ENCODE data around the gene FBRSL1.

FBRSL1 gene

DNA sequence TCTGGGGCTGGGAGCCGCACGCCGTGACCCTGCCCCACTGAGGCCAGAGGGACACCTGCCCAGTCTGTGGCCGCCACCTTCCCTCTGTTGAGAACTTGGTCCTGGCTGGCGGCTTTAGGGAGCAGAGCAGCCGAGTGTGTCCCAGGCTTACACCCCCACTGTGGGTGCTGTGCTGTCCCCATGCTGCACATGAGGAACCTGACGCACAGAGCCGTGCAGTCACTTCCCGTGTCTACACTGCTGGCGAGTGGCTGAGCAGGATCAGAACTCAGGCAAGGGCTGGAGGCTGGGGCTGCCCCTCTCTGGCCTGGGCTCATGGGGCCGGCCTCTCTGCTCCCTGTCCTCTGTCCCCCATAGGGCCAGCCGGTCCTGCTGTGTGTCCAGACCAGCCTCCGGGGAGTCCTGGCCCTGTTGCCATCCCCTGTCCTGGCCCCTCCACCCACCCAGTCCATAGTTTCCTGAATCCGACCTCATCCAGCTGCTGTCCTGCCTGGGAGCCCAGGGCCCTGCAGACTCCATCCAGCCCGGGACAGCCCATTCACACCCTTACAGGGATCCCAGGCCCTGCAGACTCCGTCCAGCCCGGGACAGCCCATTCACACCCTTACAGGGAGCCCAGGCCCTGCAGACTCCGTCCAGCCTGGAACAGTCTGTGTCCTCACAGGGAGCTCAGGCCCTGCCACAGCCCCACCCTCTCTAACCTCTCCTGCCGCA, 10.3 kb downstream of the FBRSL1 start:
- DNase-seq: no peak

DNA sequence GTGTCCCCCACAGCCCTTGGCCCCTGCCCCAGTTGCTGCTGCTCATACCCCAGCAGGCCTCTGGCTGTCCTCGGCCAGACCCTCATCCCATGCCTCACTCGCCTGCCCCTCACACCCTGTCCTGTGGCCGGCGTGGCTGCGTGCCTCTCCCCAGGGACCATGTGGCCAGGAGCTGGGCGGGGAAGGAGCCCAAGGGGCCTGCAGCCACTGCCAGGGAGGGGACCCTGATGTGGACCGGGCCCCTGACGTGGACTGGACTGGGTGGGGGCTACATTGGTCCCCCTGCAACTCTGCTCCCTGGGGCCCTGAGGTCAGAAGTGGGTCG, 10.9 kb downstream of the FBRSL1 start:
- DNase-seq: no peak

DNA sequence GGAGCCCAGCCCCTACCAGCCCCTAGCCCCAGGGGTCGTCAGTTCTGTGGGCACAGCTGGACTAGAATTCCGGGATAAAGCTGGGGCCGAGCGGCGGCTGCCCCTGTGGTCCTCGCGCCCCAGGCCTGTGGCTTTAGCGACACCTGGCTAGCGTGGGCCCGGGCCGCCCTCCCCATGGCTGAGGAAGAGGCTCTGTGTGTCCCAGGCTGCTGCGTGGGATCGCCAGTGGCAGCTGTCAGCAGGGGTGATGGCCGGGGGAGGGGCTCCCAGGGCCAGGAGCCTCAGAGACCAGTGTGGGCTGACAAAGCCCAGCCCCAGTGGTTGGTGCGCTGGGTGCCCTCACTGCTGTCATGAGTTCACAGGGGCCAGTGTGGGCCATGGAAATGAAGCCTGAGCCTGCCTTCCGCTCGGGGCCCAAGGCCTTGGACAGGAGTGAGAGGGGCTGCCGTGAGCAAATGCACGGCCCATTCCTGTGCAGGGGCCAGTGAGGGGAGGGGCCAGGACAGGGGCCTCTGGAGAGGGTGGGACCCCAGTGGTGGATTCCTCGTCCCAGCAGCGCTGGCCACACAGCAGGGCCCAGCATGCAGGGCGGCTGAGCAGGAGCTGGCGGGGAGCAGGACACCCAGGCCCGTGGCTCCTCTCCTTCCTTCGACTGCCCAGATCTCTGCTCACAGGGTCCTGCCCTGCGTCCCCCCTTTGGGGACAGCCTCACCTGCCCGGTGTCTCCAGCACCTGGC, 11.4 kb downstream of the FBRSL1 start:
- DNase-seq: no peak

DNA sequence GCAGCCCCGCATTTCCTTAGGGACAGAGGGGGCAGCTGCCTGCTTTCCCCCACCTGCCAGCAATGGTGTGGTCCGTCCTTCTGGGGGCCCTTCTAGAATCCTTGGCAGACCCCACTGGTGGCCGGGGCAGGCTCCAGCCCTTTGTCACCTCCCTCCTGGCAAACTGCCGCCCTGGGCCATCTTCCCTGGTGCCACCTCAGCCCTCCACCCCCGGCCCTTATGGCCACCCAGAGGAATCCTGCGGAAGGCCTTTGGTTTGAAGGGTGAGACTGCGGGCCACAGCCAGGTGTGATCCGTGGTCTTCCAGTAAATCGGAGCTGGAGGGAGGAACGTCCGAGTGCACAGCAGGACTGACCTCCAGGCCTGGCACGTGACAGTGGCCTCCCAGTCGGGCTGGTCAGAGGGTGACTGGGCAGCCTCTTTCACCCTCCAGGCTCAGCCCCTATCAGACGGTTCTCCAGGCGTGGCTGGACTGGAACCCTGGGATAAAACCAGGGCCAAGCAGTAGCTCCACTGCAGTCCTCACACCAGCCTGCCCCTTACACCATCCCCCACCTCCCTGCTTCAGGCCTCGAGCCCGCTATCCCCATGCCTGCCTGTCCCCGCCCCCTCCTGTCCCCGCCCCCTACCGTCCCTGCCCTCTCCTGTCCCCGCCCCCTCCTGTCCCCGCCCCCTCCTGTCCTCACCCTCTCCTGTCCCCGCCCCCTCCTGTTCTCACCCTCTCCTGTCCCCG, 12.4 kb downstream of the FBRSL1 start:
- DNase-seq: no peak

DNA sequence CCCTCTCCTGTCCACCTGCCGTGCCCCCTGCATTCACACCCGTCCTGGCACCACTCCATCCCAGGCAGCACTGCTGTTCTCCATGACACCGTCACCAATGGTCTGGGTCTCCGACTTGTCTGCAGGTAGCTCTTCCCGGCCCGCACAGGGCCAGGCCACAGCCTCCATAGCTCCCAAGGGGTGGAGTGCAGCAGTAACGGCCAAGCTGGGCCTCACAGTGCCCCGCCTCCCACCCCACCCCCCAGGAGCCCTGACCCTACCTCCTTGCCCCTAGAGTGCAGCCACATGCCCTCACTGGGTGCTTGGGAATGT, 12.9 kb downstream of the FBRSL1 start:
- DNase-seq: no peak

DNA sequence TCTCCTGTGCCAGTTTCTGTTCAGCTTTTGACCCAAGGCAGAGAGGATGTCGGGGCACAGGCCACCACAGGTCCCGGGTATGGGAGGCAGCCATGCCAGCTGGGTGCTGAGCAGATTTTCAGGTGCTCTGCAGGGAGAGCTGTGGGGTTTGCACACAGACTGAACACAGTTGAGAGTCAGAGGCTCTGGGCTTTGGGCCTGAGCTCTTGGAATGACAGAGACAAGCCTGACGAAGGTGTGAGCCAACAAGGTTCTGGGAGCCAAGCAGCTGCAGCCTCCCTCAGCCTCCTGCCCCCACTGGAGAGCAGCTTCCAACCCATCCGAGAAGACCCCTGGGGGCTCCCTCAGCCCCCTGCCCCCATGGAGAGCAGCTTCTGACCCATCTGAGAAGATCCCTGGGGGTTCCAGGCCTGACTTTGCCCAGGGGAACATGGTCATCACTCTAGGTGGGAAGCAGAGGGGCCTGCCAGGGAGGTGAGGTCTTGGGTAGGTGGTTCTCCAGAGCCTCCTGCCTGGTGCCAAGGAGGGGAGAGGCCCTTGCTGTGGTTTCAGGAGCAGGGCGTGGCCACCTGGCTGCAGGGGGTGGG, 13.8 kb downstream of the FBRSL1 start:
- no peak for DNase-seq

DNA sequence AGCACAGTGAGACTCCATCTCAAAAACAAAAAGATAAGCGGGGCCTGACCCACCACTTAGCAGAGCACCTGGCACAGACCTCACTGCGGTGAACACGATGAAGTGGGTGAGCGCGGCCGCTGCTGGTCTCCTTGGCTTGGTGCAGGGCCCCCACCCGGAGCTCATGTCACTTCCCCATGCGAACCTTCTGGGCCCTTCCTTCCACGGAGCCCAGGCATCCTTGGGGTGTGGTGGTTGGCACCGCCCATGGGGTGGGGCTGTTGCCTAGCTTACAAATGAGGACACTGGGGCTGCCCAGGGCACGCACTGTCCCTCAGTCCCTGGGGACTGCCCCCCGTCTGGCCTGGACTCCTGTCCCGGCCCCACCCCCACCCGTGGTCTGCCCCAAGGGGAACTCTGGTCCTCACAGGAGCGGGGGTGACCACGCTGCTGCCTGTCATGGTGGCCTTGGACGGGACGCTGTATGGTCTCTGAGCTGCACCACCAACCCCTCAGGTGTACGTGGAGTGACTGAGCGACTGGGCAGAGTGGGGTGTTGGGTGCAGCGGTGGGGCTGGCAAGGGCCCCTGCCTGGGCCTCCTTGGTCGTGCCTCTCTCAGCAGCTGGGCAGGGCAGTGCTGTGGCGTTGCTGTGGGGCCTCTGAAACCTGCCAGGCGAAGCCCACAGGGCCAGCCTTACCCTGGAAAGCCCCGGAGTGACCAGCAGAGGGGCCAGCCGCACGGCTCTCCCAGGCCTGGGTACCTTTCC, 15.3 kb downstream of the FBRSL1 start:
- no peak for DNase-seq

DNA sequence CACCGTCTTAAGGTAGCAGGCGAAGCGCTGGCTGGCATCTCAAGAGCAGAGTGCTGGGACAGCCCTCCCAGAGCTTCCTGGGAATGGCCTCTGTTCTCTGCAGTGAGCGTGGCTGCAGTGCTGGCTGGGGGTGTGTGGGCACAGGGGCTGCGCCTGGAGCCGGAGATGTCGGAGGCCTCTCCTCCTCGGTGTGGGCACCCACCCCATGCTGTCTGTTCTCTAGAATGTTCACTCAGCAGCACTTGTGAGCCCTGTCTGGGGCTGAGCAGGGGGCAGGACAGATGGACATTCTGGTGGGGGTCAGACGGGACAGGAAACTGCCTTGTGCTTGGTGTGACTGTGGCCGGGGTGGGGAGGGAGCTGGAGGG, 15.9 kb downstream of the FBRSL1 start:
- DNase-seq: no peak

DNA sequence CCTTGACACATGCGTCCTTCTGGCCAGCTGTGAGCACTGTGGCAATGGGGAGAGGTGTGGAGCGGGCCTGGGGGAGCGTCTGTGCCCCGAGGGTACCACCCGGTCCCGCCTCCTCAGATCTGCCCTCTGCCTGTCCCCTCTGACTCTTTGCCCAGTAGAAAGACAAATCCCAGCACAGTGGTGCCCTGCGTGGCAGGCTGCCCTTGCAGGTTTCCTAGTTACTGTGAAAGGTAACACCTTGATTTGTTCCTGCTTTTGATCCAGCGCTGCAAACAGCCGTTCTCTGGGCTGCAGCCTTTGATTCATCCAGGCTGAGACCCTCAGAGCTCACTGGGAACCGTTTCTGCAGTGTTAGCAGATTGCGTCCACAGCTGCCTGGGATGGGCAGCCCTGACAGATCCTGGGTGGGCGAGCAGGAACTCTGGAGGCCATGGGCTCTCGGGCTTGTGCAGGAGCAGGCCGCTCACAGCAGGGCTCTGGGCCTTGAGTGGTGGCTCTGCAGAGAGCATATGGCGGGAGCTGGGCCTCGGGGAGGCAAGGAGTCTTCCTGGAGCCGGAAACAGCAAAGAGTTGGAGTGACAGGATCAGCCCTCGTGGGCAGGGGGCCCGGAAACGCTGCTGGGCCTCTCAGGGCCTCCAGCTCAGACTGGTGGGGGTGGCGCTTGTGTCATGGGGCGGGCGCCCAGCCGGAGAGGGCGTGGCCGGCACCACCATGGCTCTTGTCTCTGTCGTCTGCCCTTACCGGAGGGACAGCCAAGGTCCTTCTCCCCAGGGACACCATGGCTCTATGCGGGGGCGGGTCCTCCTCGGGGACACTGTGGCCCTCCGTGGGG, 16.6 kb downstream of the FBRSL1 start:
- DNase-seq: no peak

DNA sequence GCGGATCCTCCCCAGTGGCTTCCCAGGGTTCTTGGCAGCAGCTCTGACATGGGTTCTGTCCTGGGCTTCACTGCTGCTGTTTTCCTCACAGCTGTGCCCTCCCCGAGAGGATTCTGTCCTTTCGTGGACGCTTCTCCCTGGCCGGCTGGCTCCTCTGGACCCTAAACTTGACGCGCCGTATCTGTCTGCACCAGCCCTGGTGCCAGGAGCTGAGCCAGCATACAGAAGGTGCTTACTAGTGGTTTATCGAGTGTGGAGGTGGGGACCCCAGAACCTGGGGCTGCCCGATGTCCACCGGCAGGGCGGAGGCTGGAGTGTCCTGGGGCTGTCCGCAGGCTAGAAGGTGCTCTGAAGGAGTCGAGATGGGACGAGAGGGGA, 17.2 kb downstream of the FBRSL1 start:
- DNase-seq: no peak

DNA sequence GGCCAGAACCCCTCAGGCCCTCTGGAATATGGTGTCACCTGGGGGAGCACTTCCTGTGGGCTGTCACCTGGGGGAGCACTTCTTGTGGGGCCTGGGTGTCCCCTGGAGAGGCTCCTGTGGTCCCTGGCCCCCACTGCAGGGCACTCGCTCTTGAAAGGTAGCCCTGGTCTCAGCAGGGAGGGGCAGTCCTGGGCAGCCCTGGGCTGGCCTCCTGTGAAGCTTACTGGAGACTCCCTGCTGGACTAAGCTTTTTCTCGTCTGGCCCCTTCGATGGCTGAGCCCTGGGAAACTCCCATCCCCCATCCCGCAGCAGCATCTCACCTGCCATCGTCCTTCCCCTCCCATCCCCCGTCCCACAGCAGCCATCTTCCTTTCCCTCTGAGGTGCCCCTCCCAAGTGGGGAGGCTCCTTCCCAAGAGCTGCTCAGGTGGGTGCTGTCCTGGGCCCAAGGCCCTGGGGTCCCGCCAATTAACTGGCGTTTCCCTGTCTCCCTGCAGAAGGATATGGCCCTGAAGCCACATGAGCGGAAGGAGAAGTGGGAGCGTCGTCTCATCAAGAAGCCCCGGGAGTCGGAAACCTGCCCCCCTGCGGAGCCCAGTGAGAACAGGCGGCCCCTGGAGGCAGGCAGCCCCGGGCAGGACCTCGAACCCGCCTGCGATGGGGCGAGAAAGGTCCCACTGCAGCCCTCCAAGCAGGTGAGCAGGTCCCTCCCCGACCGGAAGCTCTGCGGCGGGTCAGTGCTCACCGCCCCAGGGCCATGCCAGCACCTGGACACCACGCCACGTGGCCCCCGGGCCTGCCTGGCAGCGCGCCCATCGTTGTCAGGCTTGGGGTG, 17.9 kb downstream of the FBRSL1 start:
- no peak for DNase-seq

DNA sequence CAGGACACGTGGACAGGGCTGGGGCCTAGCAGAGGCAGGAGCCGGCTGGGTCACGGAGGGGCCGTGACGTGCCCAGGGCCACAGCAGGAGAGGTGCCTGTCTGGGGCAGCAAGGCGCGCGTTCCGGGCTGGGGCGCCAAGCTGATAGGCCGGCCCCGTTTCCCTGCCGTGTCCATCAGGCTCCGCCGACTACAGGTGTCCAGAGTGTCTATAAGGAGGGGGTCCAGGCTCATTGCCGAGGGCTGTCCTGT, 18.5 kb downstream of the FBRSL1 start:
- DNase-seq: no peak

DNA sequence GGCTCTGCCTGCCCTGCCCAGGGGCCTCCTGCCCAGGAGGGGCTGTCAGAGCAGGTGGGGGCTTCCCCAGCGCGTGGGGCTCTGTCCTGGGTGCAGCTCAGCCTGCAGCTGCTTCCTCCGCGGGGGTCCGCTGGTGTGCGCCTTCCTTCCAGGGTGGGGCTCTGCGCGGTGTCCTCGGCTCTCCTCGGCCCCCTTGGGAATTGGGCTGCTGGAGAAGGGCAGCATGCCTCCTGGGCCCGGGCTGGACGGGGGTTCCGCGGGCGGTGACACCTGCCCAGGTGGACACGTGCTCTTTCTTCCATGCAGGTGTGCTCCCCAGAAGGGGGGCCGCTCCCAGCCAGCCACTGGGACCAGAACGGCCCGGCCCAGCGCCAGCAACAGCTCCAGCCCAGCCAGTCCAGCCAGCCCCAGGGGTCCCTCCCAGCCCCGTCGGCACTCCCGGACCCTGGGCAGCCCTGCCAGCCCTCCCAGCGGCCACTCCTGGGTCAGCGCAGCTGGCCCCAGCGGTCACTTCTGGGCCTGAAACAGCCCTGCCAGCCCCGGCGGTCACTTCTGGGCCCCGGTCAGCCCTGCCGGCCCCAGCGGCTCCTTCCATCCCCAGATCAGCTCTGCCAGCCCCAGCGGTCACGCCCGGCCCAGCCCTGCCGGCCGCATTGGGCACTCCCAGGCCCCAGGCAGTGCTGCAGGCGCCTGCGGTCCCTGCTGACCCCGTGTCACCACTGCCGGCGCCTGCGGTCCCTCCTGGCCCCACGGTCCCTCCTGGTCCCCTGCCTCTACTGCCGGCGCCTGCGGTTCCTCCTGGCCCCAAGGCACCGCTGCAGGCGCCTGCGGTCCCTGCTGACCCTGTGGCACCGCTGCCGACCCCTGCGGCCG, 19.1 kb downstream of the FBRSL1 start:
- DNase-seq: no peak

DNA sequence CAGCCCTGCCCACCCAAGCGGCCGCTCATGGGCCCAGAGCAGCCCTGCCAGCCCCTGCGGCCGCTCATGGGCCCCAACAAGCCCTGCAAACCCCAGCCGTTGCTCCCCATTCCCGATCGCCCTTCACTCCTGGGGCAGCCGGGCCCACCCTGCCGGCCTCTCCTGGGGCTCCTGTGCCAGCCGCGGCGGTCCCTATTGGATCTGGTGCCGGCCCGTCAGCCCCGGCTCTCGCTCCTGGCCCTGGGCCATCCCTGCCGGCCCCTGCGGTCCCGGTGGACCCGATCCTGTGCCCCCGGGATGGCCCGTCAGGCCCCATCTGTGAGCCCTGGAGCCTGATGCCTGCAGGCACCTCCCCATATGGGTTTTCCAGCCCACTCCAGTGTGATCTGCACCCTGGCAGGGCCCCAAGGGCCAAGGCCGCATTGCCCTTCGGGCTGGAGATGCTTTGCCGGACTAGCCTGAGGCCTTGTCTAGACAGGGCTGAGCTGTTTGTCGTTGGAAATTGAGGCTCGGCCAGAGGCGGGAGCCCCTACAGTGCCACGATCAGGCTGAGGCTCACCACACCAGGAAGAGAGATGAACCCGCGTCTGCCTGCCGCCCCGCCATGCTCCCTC, 20.3 kb downstream of the FBRSL1 start:
- DNase-seq: no peak

DNA sequence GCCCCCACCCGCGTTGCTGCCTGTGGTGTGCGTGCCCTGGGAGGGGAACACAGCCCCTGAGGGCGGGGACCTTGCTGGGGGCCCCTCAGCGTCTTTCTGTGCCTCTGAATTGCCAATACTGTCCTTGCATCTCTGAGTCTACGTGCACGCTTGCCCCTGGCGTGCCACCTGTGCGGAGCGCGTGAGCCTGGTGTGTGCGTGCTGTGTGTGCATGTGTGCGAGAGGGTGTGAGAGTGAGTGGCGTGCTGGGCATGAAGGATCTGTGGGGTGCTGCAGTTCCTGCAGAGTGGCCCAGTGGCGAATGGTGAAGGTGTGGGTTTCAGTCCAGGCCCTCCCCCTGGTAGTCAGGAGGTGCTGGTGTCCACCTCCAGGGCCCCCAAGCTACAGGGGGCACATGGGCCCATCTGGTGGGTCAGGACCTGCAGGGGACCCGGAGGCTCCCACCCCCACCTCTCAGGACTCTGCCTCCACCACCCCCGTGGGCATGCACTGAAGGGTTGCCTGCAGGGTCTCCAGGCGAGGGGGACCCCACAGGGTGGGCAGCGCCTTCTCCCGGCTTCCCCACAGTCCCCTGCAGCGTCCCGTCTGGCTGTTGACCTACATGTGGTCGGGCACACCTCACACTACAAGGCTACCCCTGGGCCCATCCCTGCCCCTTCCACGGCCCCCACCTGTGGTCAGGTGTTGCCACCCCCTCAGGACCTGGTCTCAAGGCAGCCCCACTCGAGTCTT, 21.0 kb downstream of the FBRSL1 start:
- DNase-seq: no peak

DNA sequence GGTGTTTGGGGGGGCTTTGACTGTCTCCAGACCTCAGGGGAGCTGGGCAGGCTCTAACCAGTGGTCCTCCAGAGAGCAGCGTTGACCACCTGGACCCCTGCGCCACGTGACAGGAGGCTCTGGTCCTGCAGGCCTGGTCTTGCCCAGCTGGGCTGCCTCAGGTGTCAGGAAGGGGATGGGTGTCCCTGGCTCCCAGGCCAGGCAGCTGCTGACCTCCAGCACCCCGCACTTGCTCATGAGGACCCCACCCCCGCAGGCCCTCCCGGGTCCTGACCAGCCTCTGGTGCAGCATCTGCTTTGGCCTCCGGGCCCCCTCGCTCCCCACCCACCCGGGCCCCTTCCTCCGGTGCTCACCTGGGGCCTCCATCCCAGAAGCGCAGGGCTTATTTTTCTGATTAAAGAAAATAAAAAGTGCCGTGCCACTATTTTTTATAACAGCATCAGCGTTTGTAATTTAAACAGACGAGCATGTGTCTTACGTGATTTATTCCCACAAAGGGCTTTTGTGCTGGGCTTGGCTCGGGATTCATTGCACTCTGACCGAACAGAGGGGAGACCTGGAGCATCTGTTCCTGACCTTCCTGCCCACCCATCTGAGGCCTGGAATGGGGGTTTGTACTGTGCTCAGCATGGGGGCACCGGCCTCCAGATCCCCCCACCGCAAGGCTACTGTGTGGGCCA, 21.7 kb downstream of the FBRSL1 start:
- no peak for DNase-seq

DNA sequence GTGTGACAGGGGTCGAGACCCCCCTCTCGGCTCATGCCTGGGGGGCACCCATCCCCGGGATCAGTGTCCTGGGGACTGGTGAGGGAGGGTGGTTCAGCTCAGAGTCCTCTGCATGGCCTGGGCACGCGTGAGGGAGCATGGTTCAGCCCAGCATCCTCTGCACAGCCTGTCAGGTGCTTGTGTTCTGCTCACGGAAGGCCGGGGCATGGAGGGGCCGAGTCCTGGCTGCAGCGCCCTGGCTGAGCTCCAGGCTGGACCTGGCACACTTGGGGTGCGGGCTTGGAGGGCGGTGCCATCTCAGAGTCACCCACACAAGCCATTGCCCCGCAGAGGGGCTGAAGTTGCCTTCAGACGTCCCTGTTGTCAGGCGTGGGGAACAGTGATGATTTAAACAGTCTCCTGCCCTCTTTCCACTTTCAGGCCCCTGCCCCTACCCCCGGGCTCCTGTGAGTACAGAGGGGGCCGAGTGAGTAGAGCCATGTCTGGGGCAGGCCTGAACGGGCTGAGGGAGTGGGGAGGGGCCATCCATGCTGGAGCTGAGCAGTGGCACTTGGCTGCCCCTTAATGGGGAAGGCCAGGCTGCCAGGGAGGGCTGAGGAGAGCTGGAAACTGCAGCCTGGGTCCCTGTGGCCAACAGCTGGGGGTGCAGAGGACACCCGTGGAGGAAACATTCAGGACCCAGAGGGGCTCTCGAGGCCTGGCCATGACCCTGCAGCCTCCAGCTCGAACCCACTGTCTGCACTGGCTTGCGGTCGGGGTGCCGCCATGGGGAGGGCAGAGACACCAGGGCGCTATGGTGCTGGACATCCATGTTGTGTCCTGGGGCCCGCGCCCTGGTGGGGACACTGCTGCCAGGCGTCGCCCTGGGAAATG, 22.5 kb downstream of the FBRSL1 start:
- no peak for DNase-seq

DNA sequence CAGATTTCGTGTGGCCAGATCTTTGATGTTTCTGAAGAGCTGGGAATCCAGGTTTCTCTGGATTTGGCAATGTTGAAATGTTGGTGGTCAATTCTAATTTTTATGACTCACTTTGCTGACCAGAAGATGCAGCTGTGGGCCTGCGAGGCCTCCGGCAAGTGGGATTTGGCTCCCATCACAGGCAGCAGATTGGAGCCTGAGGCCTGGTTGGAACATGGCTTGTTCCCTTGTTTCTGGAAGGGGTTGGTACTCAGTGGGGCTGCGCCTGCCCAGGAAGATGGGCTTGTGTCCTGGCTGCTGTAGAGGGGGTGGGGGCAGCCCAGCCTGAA, 23.1 kb downstream of the FBRSL1 start:
- DNase-seq: no peak
